ENCODE results near the gene GBGT1.

- TF ChIP-seq USF2 (IDR thresholded peaks at IDR 0.05; ENCODE audit: low read depth, low read length) (no peak), MXI1 (IDR thresholded peaks at IDR 0.05; ENCODE audit: borderline replicate concordance, low read depth, low read length) (no peak), CTCF (conservative IDR thresholded peaks at IDR 0.05; ENCODE audit: low read depth, low read length) (no peak), POLR2A (IDR thresholded peaks at IDR 0.05; ENCODE audit: low read depth, low read length) (no peak), BHLHE40 (IDR thresholded peaks at IDR 0.05; ENCODE audit: low read depth, low read length) (no peak), MAZ (IDR thresholded peaks at IDR 0.05; ENCODE audit: borderline replicate concordance, low read depth, low read length) (no peak), ELK1 (IDR thresholded peaks at IDR 0.05; ENCODE audit: borderline replicate concordance, low read depth, low read length) (no peak), CEBPB (IDR thresholded peaks at IDR 0.05; ENCODE audit: low read depth, low read length) (no peak)
These were observed 5.4 kb upstream of the GBGT1 start for GRCh38 chr9:133169102-133169501.
